COLO668 (cell line): ENCODE results near the gene SLC25A34.

Experiments used
- DNase-seq: peaks from one replicate; lab custom pipeline; 2025; ENCODE audit not compliant: unreplicated experiment; lab: John Stamatoyannopoulos, UW

Gene SLC25A34

DNA sequence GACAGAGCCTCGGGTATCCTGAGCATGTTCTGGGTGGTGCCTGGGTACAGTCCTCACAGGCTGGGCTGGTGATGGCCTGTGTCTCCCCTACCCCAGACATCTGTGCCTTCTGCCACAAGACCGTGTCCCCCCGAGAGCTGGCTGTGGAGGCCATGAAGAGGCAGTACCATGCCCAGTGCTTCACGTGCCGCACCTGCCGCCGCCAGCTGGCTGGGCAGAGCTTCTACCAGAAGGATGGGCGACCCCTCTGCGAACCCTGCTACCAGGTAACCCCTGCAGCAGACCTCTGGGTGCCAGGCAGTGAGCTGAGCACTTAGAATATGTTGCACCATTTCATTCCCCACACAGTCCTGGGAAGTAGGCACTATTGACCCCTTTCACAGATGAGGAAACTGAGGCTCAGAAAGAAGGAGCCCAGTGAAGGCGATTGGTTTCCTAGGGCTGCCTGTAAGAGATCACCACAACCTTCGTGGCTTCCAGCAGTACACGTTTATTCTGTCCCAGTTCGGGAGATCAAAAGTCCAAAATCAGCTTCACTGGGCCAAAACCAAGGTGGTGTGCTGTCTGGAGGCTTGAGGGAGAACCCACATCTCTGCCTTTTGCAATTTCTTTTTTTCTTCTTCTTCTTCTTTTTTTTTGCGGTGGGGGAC, 34.4 kb downstream of the SLC25A34 start:
- DNase-seq: no peak

DNA sequence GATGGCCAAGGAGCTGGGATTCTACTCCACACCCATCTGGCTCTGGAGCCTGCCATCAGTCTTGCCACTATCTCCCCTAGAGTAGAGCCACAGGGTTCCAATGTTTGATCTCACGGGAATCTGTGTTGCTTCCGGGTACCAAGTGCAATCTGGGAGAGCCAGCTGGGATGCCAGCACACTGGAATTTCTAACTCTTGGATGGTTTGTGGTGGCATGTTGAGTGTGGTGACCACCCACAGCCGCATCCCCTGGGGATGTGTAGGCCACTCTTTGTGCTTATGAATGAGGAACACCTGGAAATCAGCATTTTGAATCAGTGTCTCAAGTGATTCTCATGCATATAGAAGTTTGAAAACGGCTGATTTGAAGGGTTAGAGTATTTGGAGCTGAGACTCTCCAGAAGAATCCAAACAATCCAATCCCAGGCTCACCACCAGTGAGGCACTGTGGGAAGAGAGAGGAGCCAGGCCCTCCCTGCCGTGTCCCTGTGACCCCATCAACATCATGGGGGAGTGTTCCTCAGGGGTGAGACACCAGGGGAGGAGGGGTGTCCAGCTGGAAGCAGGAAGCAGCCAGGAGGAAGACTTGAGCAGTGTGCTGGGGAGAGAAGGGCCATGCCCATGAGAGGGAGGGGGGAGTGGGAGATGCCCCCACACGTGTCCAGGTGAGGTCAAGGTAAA, 35.9 kb downstream of the SLC25A34 start:
- DNase-seq: no peak

- DNase-seq: no peak
Measured at GRCh38 chr1:15775706-15776105, 39.6 kb downstream of the SLC25A34 start.

- DNase-seq: no peak
Measured at GRCh38 chr1:15777909-15778707, 42.0 kb downstream of the SLC25A34 start.

DNA sequence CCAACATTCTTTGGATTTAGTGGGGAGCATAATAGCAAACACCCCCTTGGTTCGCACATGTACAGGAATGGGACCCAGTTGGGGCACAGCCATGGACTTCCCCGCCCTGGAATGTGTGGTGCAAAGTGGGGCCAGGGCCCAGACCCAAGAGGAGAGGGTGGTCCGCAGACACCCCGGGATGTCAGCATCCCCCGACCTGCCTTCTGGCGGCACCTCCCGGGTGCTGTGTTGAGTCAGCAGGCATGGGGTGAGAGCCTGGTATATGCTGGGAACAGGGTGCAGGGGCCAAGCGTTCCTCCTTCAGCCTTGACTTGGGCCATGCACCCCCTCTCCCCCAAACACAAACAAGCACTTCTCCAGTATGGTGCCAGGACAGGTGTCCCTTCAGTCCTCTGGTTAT, 49.6 kb downstream of the SLC25A34 start:
- DNase-seq: no peak

- DNase-seq: no peak
Measured at GRCh38 chr1:15786581-15786980, 50.5 kb downstream of the SLC25A34 start.

GRCh38 chr1:15788624-15789301, 52.7 kb downstream of the SLC25A34 start:
- no peak for DNase-seq
